BLaER1 treated with 17β-estradiol and CSF1 and Interleukin-3, amounts not matched to agents 10 nM and 100 nM (cell line): ENCODE data around the gene FOXR1.
A peak's percentile ranks its signal among the peaks of the same experiment; 100 is the strongest.

Experiments
- H3K27ac ChIP-seq, 11 experiments: shearing (Covaris generic); formaldehyde crosslinking; 2 replicates each; pipeline ENCODE4 v1.8.1; 2022
- H3K27me3 ChIP-seq, 11 experiments: shearing (Covaris generic); formaldehyde crosslinking; 2 replicates each; pipeline ENCODE4 v1.8.1; 2022
- H3K36me3 ChIP-seq, 11 experiments: shearing (Covaris generic); formaldehyde crosslinking; 2 replicates each; pipeline ENCODE4 v1.8.1; 2022
- H3K4me1 ChIP-seq, 10 experiments: shearing (Covaris generic); formaldehyde crosslinking; 2 replicates each; pipeline ENCODE4 v1.8.1; 2022
- H3K4me2 ChIP-seq, 11 experiments: shearing (Covaris generic); formaldehyde crosslinking; 2 replicates each; pipeline ENCODE4 v1.8.1; 2022
- H3K4me3 ChIP-seq, 10 experiments: shearing (Covaris generic); formaldehyde crosslinking; 2 replicates each; pipeline ENCODE4 v1.8.1; 2022
- H3K9ac ChIP-seq, 11 experiments: shearing (Covaris generic); formaldehyde crosslinking; 2 replicates each; pipeline ENCODE4 v1.8.1; 2022
- H3K9me3 ChIP-seq, 11 experiments: shearing (Covaris generic); formaldehyde crosslinking; replicated peaks in 1 of 11; 2 replicates each; pipeline ENCODE4 v1.8.1; 2022
- H4K20me1 ChIP-seq, 11 experiments: shearing (Covaris generic); formaldehyde crosslinking; 2 replicates each; pipeline ENCODE4 v1.8.1; 2022
- Cebpa-rat ChIP-seq, 11 experiments: shearing (Covaris generic); IDR thresholded peaks; 2 replicates each; pipeline ENCODE4 v1.8.1; 2022

FOXR1 gene

GRCh38 chr11:118928101-118928869 is 43.3 kb upstream of the FOXR1 start:
- peak overlapping the region; percentile 74 to 95 (median 81) for H3K9ac ChIP-seq
- no peak for TF ChIP-seq Cebpa-rat (IDR thresholded peaks at IDR 0.05)

DNA sequence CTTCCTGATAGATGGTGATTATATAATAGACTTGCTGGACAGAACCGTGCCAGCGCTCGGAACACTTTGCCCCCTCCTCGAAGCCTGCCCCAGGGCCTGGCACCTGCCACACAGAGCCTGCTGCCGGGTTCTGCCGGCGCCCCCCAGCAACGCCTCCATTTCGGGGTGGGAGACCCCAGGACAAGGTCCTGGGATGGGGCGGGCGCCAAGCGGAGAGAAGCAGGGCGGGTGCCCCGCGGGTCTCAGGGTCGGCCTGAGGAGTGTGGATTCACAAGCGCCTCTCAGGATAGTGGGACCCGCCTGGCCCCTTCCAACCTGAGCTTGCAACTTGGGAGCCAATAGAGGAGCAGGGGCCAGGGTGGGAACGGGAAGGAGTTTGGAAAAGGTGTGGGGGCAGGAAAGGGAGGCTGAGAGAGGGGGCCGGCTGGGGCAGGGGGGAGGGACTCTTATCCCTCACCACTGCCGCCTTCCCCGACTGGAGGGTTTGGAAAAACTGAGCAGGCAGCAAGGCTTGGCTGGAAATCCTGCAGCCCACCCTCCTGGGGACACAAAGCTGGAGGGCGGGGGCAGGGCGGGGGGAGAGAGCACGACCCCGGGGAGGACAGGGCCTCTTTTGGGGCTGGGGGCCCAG is 42.6 kb upstream of the FOXR1 start:
- TF ChIP-seq Cebpa-rat (IDR thresholded peaks at IDR 0.05) = no peak
- Histone ChIP-seq H4K20me1 (peaks cover 0 to 13% (median 6%) of the 10 kb centered on the region in 11 experiments; a peak in 15 of 22 replicates), H3K9ac (peak overlapping the region; percentile 74 to 95 (median 81)), H3K27me3 (no peaks in the 10 kb centered on the region), H3K9me3 (no peaks in the 10 kb centered on the region), H3K4me1 (peaks cover 36 to 63% (median 55%) of the 10 kb centered on the region in 10 experiments), H3K4me2 (peak overlapping the region; percentile 95 to 100 (median 99)), H3K36me3 (no peaks in the 10 kb centered on the region), H3K4me3 (peak overlapping the region; percentile 66 to 81 (median 77)), H3K27ac (peak overlapping the region; percentile 62 to 92 (median 85))

More at GRCh38 chr11:118928101-118928869, 43.3 kb upstream of the FOXR1 start:
- Histone ChIP-seq H3K27me3 (no peaks in the 10 kb centered on the region), H3K4me3 (peak overlapping the region; percentile 66 to 81 (median 77)), H3K36me3 (no peaks in the 10 kb centered on the region), H3K4me2 (peak overlapping the region; percentile 95 to 100 (median 99)), H4K20me1 (peaks cover 3 to 20% (median 13%) of the 10 kb centered on the region in 11 experiments; a peak in 18 of 22 replicates), H3K9me3 (no peaks in the 10 kb centered on the region), H3K27ac (peak overlapping the region; percentile 62 to 92 (median 85)), H3K4me1 (peaks cover 44 to 65% (median 59%) of the 10 kb centered on the region in 10 experiments)

DNA sequence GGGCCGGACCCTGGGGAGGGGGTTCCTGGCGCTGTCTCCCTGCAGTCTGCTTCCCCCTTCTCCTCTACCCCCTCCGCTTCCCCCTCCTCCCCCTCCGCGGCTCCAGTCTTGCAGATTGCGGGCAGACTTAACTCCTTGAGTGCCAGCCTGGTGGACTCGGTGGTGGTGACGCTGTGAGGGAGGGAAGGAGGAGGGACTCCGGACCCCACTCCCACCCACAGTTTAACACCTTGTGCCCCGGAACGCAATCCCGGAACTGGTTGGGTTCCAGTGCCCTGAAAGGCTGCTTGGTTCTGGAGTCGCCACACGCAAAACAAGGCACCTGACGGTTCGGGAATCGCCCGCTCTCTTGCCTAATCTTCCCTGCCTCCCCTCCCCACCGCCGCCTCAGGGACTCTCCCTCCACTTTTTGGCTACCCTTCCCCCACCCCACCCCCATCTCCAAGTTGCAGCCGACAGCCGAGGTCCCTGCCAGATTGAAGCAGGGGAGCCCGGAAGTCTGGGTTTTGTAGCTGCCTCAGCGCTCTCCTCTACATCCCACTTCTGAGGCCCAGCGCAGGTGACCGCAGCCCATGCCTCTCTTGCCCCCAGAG is 42.0 kb upstream of the FOXR1 start:
- Histone ChIP-seq H3K27me3 (no peaks in the 10 kb centered on the region), H4K20me1 (peaks cover 0 to 7% (median under 1%) of the 10 kb centered on the region in 11 experiments; a peak in 6 of 22 replicates), H3K27ac (peak overlapping the region; percentile 56 to 92 (median 85); a peak in 21 of 22 replicates), H3K4me1 (peaks cover 34 to 68% (median 59%) of the 10 kb centered on the region in 10 experiments), H3K4me3 (peak overlapping the region; percentile 66 to 81 (median 77)), H3K36me3 (no peaks in the 10 kb centered on the region), H3K9me3 (no peaks in the 10 kb centered on the region), H3K9ac (peak overlapping the region; percentile 76 to 95 (median 81)), H3K4me2 (peak overlapping the region; percentile 95 to 100 (median 98))
- peak in 5 of 11 experiments; percentile 49 to 80 (median 66); a peak in 9 of 22 replicates for TF ChIP-seq Cebpa-rat (IDR thresholded peaks at IDR 0.05)

DNA sequence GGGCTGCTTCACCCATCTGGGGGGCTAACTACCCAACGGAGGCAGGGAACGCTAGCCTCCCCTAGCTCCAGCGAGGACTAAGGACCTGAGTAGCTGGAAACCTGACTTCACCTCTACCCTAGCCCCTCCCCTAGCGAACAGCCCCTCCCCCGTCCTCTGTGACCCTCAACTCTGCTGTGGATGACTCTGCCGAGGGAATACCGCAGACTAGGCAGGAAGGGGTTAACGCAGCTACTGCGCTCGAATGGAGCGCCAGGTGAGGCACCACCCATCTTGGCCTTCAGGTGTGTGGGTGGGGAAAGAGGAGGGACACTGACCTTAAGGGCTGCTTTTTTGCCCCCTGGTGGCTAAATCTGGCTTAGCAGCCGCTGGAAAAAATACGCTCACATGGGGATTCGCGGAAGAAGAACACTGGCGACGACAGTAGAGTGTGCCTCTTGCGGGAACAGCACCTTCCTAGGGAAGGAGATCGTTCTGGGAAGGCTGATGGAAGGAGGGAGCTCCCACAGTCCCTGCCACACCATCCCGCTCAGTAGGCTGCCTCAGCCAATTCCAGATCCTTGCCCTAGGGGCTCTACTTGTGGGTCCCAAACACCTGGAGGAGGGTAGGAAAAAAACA is 41.4 kb upstream of the FOXR1 start:
- Histone ChIP-seq H3K4me3 (peak overlapping the region; percentile 66 to 81 (median 77)), H3K27me3 (no peaks in the 10 kb centered on the region), H3K4me1 (peaks cover 34 to 74% (median 65%) of the 10 kb centered on the region in 10 experiments), H3K27ac (peak overlapping the region; percentile 56 to 92 (median 85); a peak in 21 of 22 replicates), H3K9ac (peak overlapping the region; percentile 76 to 95 (median 81)), H3K9me3 (no peaks in the 10 kb centered on the region), H3K4me2 (peak overlapping the region; percentile 95 to 100 (median 98)), H3K36me3 (no peaks in the 10 kb centered on the region), H4K20me1 (peaks cover 0 to 1% (median 0%) of the 10 kb centered on the region in 11 experiments; a peak in 2 of 22 replicates)
- no peak for TF ChIP-seq Cebpa-rat (IDR thresholded peaks at IDR 0.05)

DNA sequence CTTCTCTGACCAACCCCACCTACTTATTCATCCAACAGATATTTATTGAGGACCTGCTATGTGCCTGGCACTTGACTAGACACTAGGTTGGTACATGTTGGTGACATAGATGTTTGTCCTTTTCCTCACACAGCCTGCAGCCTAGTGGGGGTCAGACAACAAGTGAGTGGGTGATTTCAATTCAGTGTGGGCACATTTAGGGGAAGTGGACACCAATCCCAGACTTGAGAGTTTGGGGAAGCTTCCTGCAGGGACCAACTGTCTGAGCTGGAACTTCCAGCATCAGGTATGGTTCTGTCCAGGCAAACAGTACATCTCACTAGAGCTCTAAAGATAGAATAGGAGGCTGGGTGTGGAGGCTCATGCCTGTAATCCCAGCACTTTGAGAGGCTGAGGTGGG is 40.0 kb upstream of the FOXR1 start:
- Histone ChIP-seq H3K9me3 (no peaks in the 10 kb centered on the region), H3K9ac (no peak overlapping the region), H3K27me3 (no peaks in the 10 kb centered on the region), H3K36me3 (no peaks in the 10 kb centered on the region), H4K20me1 (no peaks in the 10 kb centered on the region), H3K4me2 (peak overlapping the region; percentile 8 to 100 (median 98); a peak in 18 of 22 replicates), H3K27ac (no peak overlapping the region; a peak in 1 of 22 replicates), H3K4me1 (peaks cover 32 to 78% (median 68%) of the 10 kb centered on the region in 10 experiments), H3K4me3 (no peak overlapping the region)
- TF ChIP-seq Cebpa-rat (IDR thresholded peaks at IDR 0.05) = no peak

DNA sequence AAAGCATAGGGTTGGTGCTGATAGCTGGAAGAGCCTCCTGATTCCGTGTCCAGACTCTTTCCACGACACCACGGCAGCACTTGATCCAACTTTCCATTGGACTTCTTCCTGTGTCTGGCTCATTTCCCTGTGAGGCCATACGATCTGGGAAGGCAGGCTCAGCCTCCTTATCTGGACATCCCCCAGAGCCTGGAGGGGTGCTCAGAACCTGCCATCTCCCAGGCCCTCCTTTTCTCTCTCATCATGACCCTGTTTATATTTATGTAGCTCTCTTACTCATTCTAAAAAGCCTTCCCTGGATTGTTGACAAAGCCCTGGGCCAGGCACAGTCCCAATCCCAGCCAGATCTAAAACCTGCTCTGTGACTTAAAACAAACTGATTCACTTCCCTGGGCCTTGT is 38.1 kb upstream of the FOXR1 start:
- Histone ChIP-seq H4K20me1 (no peaks in the 10 kb centered on the region), H3K36me3 (no peaks in the 10 kb centered on the region), H3K27ac (no peak overlapping the region), H3K4me1 (peaks cover 19 to 60% (median 49%) of the 10 kb centered on the region in 10 experiments), H3K9me3 (no peaks in the 10 kb centered on the region), H3K4me2 (peak overlapping the region in 4 of 11 experiments; percentile 1 to 60 (median 17); a peak in 1 of 22 replicates), H3K27me3 (no peaks in the 10 kb centered on the region), H3K9ac (no peak overlapping the region), H3K4me3 (no peak overlapping the region)
- TF ChIP-seq Cebpa-rat (IDR thresholded peaks at IDR 0.05) = no peak

- Histone ChIP-seq H3K4me2 (peak overlapping the region in 10 of 11 experiments; percentile 3 to 67 (median 55); a peak in 18 of 22 replicates), H3K4me3 (no peak overlapping the region)
Observed at GRCh38 chr11:118935376-118935775, 36.2 kb upstream of the FOXR1 start.

More at GRCh38 chr11:118935376-118935775, 36.2 kb upstream of the FOXR1 start:
- H3K9me3 ChIP-seq = no peaks in the 10 kb centered on the region
- no peaks in the 10 kb centered on the region for H3K27me3 ChIP-seq
- 0 out of 22 replicates have a peak overlapping the region, but pooled peaks of 2 of the 11 experiments have one; percentile 2 to 12 for H3K27ac ChIP-seq
- TF ChIP-seq Cebpa-rat (IDR thresholded peaks at IDR 0.05) = no peak
- H4K20me1 ChIP-seq = no peaks in the 10 kb centered on the region
- peaks cover 26 to 71% (median 60%) of the 10 kb centered on the region in 10 experiments for H3K4me1 ChIP-seq
- H3K36me3 ChIP-seq = no peaks in the 10 kb centered on the region
- H3K9ac ChIP-seq = peak overlapping the region in 1 of 11 experiments; percentile 26; a peak in 1 of 22 replicates
